Panc1 (cell line): ENCODE results near the gene TUFT1. TPM values are rescaled to one million over a fixed set of nuclear protein-coding genes. Genes with fewer than 3 reads are reported as not detected.

Experiments used
- ATAC-seq: fragments of 200-7000 bp; cut with Tn5 transposase; 2 replicates; pipeline ENCODE4 v1.9.1; 2020; ENCODE audit warnings: mild to moderate bottlenecking, moderate library complexity
- BruUV-seq: library from RNA; stranded (reverse); fragments of 400-500 nt; replicated peaks from 2 replicates; lab custom pipeline; 2021; lab: Mats Ljungman, UMichigan
- CTCF ChIA-PET: fragments of 300-600 bp; sonication (Branson Sonifier 250); formaldehyde crosslinking; loops from one replicate; lab custom pipeline; 2022; ENCODE audit warnings: antibody characterized with exemption; lab: Charles Lee
- POLR2A ChIA-PET: fragments of 300-600 bp; sonication (Branson Sonifier 250); formaldehyde crosslinking; loops from one replicate; lab custom pipeline; 2022; ENCODE audit warnings: antibody characterized with exemption; lab: Charles Lee
- DNase-seq: peaks from one replicate; pipeline ENCODE4 v3.0.0-alpha.2; 2010; ENCODE audit warnings: low read depth, low spot score
- H3K27ac ChIP-seq: 2 replicates; pipeline ENCODE4 v1.5.1; 2011; ENCODE audit warnings: mild to moderate bottlenecking, low read length, inconsistent platforms
- H3K27me3 ChIP-seq: fragments of 200-500 bp; sonication (Bioruptor generic); 2 replicates; pipeline ENCODE4 v1.6.0; 2014; ENCODE audit warnings: low read length, inconsistent platforms; ENCODE audit not compliant: control insufficient read depth, insufficient read depth
- H3K36me3 ChIP-seq: fragments of 200-500 bp; sonication (Bioruptor generic); 2 replicates; pipeline ENCODE4 v1.5.1; 2014; ENCODE audit warnings: inconsistent platforms, mild to moderate bottlenecking, low read length, moderate library complexity; ENCODE audit not compliant: control insufficient read depth, insufficient read depth
- H3K4me1 ChIP-seq: 2 replicates; pipeline ENCODE4 v1.5.1; 2011; ENCODE audit warnings: inconsistent platforms, mild to moderate bottlenecking, low read length, moderate library complexity; ENCODE audit not compliant: control insufficient read depth, insufficient read depth
- H3K4me3 ChIP-seq, 2 experiments: 2 replicates each; pipeline ENCODE4 v1.5.1; 2011 to 2012; ENCODE audit warnings: low read depth in 2 of 2, low read length in 2 of 2, mild to moderate bottlenecking in 2 of 2, inconsistent platforms in 1 of 2, moderate library complexity in 1 of 2
- H3K9me3 ChIP-seq: fragments of 200-500 bp; sonication (Bioruptor generic); 2 replicates; pipeline ENCODE4 v1.5.1; 2014; ENCODE audit warnings: low read depth, mild to moderate bottlenecking, inconsistent platforms, low read length, moderate library complexity; ENCODE audit not compliant: control insufficient read depth, insufficient read depth
- POLR2AphosphoS5 ChIP-seq: IDR thresholded peaks from 2 replicates; pipeline ENCODE4 v1.6.1; 2012; ENCODE audit warnings: mild to moderate bottlenecking, low read depth, low read length, moderate library complexity
- SIN3A ChIP-seq: IDR thresholded peaks from 2 replicates; pipeline ENCODE4 v1.6.1; 2012; ENCODE audit warnings: low read depth, mild to moderate bottlenecking, low read length, moderate library complexity, borderline replicate concordance; ENCODE audit not compliant: insufficient read depth
- TCF7L2 ChIP-seq: IDR thresholded peaks from 2 replicates; pipeline ENCODE4 v1.6.1; 2011; ENCODE audit warnings: mild to moderate bottlenecking, low read depth, low read length, inconsistent platforms
- in situ Hi-C: cut with HindIII; loops from 2 replicates; pipeline ENCODE4 v1.10.0; 2016; ENCODE audit warnings: low sequenced_read_pairs, low pct_unique_long_range_greater_than_20kb
- intact Hi-C: fragments of 100-400 bp; cut with micrococcal nuclease; formaldehyde crosslinking; loops from one replicate; pipeline ENCODE4 v1.10.0; 2022; ENCODE audit not compliant: unreplicated experiment
- total RNA-seq: library from RNA; stranded (reverse); gene quantifications from one replicate; pipeline ENCODE4 v1.2.1, GENCODE V29; 2021; ENCODE audit not compliant: unreplicated experiment
- TF ChIP-seq, protein P1 (sequence below): fragments of 450-650 bp; IDR thresholded peaks from 2 replicates; pipeline ENCODE4 v1.5.1; 2017; ENCODE audit warnings: mild to moderate bottlenecking
- TF ChIP-seq, protein P2 (sequence below), 2 experiments: IDR thresholded peaks; 2 replicates each; pipeline ENCODE4 v1.6.1; 2011 to 2012; ENCODE audit warnings: low read depth in 2 of 2, control low read depth in 1 of 2, low read length in 1 of 2, mild to moderate bottlenecking in 1 of 2, moderate library complexity in 1 of 2; ENCODE audit not compliant: insufficient read depth in 1 of 2

The TUFT1 gene
- total RNA-seq, 1 experiment from 2014 or later: 66.4 TPM

DNA sequence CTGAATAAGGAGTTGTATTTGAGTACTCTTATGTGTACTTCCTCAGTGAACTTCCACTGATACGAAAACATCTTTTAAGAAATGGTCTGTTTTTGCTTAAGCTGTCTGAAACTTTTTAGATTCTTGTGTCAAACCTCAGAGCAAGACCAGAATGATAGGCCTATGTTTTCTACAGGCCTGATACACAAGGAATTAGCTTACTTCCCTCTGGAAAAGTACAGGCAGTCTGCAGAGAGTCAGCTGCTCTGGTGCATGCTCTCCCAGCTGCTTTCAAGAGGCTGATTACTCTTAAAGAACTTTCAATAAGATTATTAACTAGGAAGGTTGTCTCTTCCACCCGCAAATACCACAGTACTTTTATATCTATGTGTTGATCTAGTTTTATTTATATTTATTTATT is 81.2 kb downstream of the TUFT1 start:
- ChIA-PET CTCF (no interaction called here), POLR2A (no interaction called here)
- in situ Hi-C loops: no loop called here
- DNase-seq (no peak), ATAC-seq (peak; percentile 76)
- no peak for TF ChIP-seq POLR2AphosphoS5
- TF ChIP-seq, protein P1, sequence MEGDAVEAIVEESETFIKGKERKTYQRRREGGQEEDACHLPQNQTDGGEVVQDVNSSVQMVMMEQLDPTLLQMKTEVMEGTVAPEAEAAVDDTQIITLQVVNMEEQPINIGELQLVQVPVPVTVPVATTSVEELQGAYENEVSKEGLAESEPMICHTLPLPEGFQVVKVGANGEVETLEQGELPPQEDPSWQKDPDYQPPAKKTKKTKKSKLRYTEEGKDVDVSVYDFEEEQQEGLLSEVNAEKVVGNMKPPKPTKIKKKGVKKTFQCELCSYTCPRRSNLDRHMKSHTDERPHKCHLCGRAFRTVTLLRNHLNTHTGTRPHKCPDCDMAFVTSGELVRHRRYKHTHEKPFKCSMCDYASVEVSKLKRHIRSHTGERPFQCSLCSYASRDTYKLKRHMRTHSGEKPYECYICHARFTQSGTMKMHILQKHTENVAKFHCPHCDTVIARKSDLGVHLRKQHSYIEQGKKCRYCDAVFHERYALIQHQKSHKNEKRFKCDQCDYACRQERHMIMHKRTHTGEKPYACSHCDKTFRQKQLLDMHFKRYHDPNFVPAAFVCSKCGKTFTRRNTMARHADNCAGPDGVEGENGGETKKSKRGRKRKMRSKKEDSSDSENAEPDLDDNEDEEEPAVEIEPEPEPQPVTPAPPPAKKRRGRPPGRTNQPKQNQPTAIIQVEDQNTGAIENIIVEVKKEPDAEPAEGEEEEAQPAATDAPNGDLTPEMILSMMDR: no peak
- intact Hi-C loops: no loop called here
- Histone ChIP-seq H3K27me3 (no peaks in the 10 kb centered on the region), H3K4me3 (no peak overlapping the region), H3K27ac (peak overlapping the region; percentile 77), H3K4me1 (peaks cover 50% of the 10 kb centered on the region), H3K9me3 (no peaks in the 10 kb centered on the region), H3K36me3 (no peaks in the 10 kb centered on the region)
- no TSS peak for BruUV-seq

DNA sequence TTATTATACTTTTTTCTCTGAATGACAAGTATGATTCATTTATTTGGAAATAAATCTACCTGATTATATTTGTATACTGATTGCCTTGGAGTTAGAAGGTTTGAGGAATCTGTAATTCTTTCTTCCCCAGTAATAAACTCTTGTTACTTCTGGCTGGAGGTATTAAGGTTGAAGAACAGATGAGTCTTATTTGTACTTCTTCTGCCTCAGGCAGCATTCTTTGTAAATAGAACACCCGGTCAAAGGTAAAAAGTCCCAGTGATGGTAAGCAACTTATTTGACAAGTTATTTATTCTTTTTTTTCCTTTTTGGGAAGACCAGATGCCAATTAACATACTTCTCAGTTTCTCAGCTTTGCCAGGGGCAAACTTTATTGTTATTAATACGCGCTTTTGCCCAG is 84.7 kb downstream of the TUFT1 start:
- Histone ChIP-seq H3K36me3 (no peaks in the 10 kb centered on the region), H3K27me3 (no peaks in the 10 kb centered on the region), H3K4me3 (no peak overlapping the region), H3K9me3 (no peaks in the 10 kb centered on the region), H3K4me1 (peaks cover 28% of the 10 kb centered on the region), H3K27ac (no peak overlapping the region)
- ATAC-seq (no peak), DNase-seq (no peak)
- intact Hi-C loops: no loop called here
- TF ChIP-seq, protein P2, sequence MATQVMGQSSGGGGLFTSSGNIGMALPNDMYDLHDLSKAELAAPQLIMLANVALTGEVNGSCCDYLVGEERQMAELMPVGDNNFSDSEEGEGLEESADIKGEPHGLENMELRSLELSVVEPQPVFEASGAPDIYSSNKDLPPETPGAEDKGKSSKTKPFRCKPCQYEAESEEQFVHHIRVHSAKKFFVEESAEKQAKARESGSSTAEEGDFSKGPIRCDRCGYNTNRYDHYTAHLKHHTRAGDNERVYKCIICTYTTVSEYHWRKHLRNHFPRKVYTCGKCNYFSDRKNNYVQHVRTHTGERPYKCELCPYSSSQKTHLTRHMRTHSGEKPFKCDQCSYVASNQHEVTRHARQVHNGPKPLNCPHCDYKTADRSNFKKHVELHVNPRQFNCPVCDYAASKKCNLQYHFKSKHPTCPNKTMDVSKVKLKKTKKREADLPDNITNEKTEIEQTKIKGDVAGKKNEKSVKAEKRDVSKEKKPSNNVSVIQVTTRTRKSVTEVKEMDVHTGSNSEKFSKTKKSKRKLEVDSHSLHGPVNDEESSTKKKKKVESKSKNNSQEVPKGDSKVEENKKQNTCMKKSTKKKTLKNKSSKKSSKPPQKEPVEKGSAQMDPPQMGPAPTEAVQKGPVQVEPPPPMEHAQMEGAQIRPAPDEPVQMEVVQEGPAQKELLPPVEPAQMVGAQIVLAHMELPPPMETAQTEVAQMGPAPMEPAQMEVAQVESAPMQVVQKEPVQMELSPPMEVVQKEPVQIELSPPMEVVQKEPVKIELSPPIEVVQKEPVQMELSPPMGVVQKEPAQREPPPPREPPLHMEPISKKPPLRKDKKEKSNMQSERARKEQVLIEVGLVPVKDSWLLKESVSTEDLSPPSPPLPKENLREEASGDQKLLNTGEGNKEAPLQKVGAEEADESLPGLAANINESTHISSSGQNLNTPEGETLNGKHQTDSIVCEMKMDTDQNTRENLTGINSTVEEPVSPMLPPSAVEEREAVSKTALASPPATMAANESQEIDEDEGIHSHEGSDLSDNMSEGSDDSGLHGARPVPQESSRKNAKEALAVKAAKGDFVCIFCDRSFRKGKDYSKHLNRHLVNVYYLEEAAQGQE (IDR thresholded peaks at IDR 0.05; ENCODE audit: insufficient read depth in 1 of 2, low read depth in 2 of 2, low read length in 1 of 2): no peak
- TF ChIP-seq, protein P1: no peak
- TF ChIP-seq POLR2AphosphoS5 (no peak), SIN3A (no peak), TCF7L2 (no peak)
- ChIA-PET CTCF (no interaction called here), POLR2A (no interaction called here)
- in situ Hi-C loops: no loop called here
- BruUV-seq: no TSS peak
